ENCODE results near the gene CNTN1.

Gene CNTN1

DNA sequence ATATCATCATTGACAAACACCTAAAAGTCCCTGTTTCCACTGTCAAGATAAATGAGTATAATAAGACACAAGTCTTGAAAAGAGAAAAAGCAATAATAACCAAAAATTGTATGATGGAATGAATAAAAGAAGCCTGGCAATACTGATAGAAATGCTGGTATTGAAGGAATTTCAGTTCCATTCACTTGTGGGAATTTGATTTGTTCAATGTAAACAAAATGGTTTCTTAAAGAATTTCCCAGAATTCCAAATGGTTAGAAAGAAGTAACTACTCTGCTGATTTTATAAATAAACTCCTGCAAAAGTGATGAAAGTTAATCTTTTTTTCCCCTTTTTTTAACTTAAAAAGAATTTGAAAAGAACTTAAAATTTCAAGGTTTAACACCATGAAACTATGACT is 366.0 kb downstream of the CNTN1 start:
- TF ChIP-seq CTCF (IDR thresholded peaks at IDR 0.05; ENCODE audit: insufficient read depth, low read length, missing control alignments): no peak
- no peak for DNase-seq (ENCODE audit: low read depth, low spot score)
- POLR2A ChIA-PET: no interaction called here
- no peak overlapping the region for H3K4me3 ChIP-seq (ENCODE audit: low read depth, low read length)
- CTCF ChIA-PET: no interaction called here

DNA sequence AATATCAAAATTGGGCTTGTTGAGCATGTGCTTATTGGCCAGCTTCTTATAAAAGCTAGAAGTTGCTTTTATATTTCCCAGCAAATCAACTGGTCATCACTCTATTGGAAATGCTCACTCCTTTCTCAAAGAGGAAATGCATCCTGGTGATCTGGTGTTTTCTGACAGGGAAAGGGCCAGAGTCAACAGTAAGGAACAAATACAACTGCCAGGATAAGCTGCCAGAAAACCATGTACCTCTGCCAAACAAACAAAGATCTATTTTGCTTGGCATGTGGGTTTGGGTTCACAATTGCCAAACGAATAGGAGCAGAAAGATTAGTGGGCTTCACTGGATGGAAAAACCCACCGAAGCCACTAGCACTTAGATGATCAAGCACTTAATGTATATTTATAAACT is 369.0 kb downstream of the CNTN1 start:
- POLR2A ChIA-PET: no interaction called here
- no peak for TF ChIP-seq CTCF (IDR thresholded peaks at IDR 0.05; ENCODE audit: insufficient read depth, low read length, missing control alignments)
- CTCF ChIA-PET: no interaction called here
- DNase-seq (ENCODE audit: low read depth, low spot score): no peak
- H3K4me3 ChIP-seq (ENCODE audit: low read depth, low read length): no peak overlapping the region

DNA sequence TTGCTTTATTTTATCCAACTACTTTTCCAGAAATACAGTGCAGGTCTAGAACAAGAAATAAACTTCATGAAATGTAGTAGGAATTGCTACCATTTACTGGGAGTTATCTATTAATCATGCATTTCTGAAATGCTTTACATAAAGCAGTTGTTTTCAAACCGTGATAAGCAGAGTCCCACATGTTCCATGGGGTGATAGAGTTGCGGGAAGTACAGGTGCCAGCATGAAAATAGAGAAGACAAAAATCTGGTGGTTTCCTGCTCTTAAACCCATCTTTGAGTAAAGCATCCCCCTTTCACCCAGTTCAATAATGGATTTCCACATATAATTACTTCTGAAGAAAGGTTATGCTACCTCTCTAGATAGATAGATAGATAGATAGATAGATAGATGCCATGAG is 372.2 kb downstream of the CNTN1 start:
- DNase-seq (ENCODE audit: low read depth, low spot score): no peak
- H3K4me3 ChIP-seq (ENCODE audit: low read depth, low read length): no peak overlapping the region
- POLR2A ChIA-PET: no interaction called here
- no peak for TF ChIP-seq CTCF (IDR thresholded peaks at IDR 0.05; ENCODE audit: insufficient read depth, low read length, missing control alignments)
- CTCF ChIA-PET: no interaction called here

- ChIA-PET POLR2A (no interaction called here), CTCF (no interaction called here)
- TF ChIP-seq CTCF (IDR thresholded peaks at IDR 0.05; ENCODE audit: insufficient read depth, low read length, missing control alignments): no peak
- no peak overlapping the region for H3K4me3 ChIP-seq (ENCODE audit: low read depth, low read length)
- DNase-seq (ENCODE audit: low read depth, low spot score): no peak
Observed at GRCh38 chr12:41067941-41068645, 375.9 kb downstream of the CNTN1 start.

DNA sequence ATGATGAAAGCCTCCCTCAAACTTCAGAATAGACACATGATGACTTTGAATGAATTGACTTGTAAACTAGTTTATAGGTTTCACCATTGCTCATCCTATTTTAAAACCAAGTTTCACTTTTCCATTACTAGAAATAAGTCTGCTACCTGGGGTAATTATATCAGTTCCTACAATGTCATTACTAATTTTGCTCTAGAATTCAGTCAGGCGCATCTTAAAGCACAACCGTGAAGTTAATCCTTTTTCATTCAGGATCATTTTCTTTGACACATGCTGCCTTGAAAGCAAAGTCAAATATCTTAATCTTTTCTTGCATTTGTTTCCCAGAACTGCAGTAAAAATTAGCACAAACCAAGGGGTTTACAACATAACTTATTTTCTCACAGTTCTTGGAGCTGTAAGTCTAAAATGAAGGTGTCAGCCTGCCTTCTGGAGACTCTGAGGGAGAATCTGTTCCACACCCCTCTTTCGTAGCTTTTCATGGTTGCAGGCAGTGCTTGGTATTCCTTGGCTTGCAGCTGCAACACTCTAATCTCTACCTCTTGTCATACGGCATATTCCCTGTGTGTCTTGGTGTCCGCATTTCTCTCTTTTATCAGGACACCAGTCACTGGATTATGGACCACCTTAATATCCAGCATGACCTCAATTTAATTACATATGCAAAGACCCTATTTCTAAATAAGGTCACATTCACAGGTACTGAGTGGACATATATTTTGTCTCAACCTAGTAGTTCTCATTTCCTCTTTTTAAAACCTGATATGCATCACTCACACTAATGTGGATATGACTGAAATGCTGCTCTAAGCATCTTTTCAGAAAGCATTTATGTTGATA is 381.6 kb downstream of the CNTN1 start:
- ChIA-PET CTCF (no interaction called here), POLR2A (no interaction called here)
- no peak for TF ChIP-seq CTCF (IDR thresholded peaks at IDR 0.05; ENCODE audit: insufficient read depth, low read length, missing control alignments)
- H3K4me3 ChIP-seq (ENCODE audit: low read depth, low read length): no peak overlapping the region
- DNase-seq (ENCODE audit: low read depth, low spot score): no peak

GRCh38 chr12:41074473-41074769 is 382.2 kb downstream of the CNTN1 start:
- POLR2A ChIA-PET: no interaction called here
- H3K4me3 ChIP-seq (ENCODE audit: low read depth, low read length): no peak overlapping the region
- no peak for TF ChIP-seq CTCF (IDR thresholded peaks at IDR 0.05; ENCODE audit: insufficient read depth, low read length, missing control alignments)
- no peak for DNase-seq (ENCODE audit: low read depth, low spot score)
- CTCF ChIA-PET: no interaction called here
